Hindlimb muscle (tissue), 1 donor: ENCODE results near the gene DDT. TPM values are rescaled to one million over a fixed set of nuclear protein-coding genes. Genes with fewer than 3 reads are reported as not detected.
"Not testable (repeated sequence)": the region's sequence is repeated elsewhere in the genome, so short reads cannot be mapped to it uniquely, and the experiment has no call there.

Source experiments
- DNase-seq: peaks from one replicate; pipeline ENCODE4 v3.0.0-alpha.2; 2013
- polyA plus RNA-seq: library from polyadenylated mRNA; unstranded; fragments of 120-200 nt; gene quantifications from one replicate; pipeline ENCODE4 v1.2.1, GENCODE V29; 2013; ENCODE audit not compliant: insufficient read length

DDT gene
- polyA plus RNA-seq, 1 donor: 45.9 TPM

- not testable (repeated sequence) for DNase-seq
Observed at GRCh38 chr22:23989583-23990244, 15.5 kb upstream of the DDT start.

- not testable (repeated sequence) for DNase-seq
Observed at GRCh38 chr22:23986538-23987178, 12.4 kb upstream of the DDT start.

GRCh38 chr22:23986089-23986488 lies 11.8 kb upstream of the DDT start:
- DNase-seq: not testable (repeated sequence)

- DNase-seq: peak; percentile 23
Observed at GRCh38 chr22:23984430-23984829, 10.2 kb upstream of the DDT start.

- DNase-seq: not testable (repeated sequence)
Observed at GRCh38 chr22:23980567-23980966, 6.3 kb upstream of the DDT start.

- not testable (repeated sequence) for DNase-seq
Observed at GRCh38 chr22:23979557-23980240, 5.5 kb upstream of the DDT start, which contains the start of gene GSTT2. Gene GSTT2 (plus strand): TSS chr22:23980134.

GRCh38 chr22:23977304-23977703 lies 3.1 kb upstream of the DDT start:
- not testable (repeated sequence) for DNase-seq

- not testable (repeated sequence) for DNase-seq
Observed at GRCh38 chr22:23974836-23975352, 653 bp upstream of the DDT start.

GRCh38 chr22:23971927-23972326 lies 2.3 kb downstream of the DDT start:
- not testable (repeated sequence) for DNase-seq

GRCh38 chr22:23970816-23971486 lies 3.3 kb downstream of the DDT start:
- no peak for DNase-seq

GRCh38 chr22:23970201-23970641 lies 4.0 kb downstream of the DDT start:
- DNase-seq: no peak

- no peak for DNase-seq
Observed at GRCh38 chr22:23969071-23969470, 5.2 kb downstream of the DDT start.

GRCh38 chr22:23966568-23966967 lies 7.7 kb downstream of the DDT start, which contains the start of gene DDTL:
Gene DDTL (plus strand): TSS chr22:23966888. CDS start chr22:23966915, 27 bp downstream.
- not testable (repeated sequence) for DNase-seq

- not testable (repeated sequence) for DNase-seq
Observed at GRCh38 chr22:23966094-23966493, 8.1 kb downstream of the DDT start.

GRCh38 chr22:23961084-23961771 lies 13.0 kb downstream of the DDT start, which contains the start of gene GSTT2B:
Gene GSTT2B (minus strand): TSS chr22:23961195. CDS start chr22:23961131, 64 bp downstream.
- DNase-seq: not testable (repeated sequence)

- peak; percentile 79 for DNase-seq
Observed at GRCh38 chr22:23956301-23956900, 17.8 kb downstream of the DDT start.

GRCh38 chr22:23955886-23956285 lies 18.4 kb downstream of the DDT start:
- DNase-seq: not testable (repeated sequence)

GRCh38 chr22:23954991-23955305 lies 19.3 kb downstream of the DDT start:
- DNase-seq: not testable (repeated sequence)

GRCh38 chr22:23954193-23954990 lies 19.8 kb downstream of the DDT start:
- not testable (repeated sequence) for DNase-seq

GRCh38 chr22:23953485-23953884 lies 20.8 kb downstream of the DDT start:
- not testable (repeated sequence) for DNase-seq
